ENCODE results near the gene TRPV3. TPM values are rescaled to one million over a fixed set of nuclear protein-coding genes. Genes with fewer than 3 reads are reported as not detected.

TRPV3 gene
- total RNA-seq, 1 donor from 2014 or later: 0.11 TPM

DNA sequence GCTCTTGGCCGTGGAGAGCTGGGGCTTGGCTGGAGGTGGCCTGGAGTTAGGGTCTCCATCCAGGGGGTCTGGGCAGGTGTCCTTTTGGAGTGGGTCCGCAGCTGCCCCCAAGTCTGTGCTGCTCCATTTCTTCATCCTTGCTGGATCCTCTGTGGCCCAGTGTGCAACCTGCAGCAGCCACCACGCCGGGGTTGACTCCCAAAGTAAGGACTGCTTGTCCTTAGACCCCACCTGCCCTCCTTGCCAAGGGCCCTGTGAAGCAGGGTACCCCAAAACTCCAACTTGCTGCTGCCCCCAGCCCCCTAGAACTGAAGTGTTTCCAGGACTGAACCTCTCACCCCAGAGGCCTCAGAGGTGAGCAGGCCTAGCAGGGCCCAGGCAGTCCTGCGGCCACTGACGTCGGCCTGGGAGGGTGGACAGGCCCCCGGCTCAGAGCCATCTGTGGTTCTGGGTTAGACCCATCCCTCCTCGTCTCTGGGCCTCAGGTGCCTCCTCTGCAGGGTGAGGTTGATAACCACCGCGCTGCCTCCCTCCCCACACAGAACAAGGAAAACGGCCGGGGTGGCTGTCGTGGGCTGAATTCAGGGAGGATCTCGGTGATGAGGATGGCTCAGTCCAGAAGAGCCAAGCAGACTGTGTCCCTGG, 34.7 kb upstream of the TRPV3 start:
- H3K4me3 ChIP-seq: no peak overlapping the region
- no peaks in the 10 kb centered on the region for H3K9me3 ChIP-seq
- no peaks in the 10 kb centered on the region for H3K27me3 ChIP-seq
- H3K4me1 ChIP-seq: no peaks in the 10 kb centered on the region
- peaks cover 13 to 31% of the 10 kb centered on the region in 2 donors for H3K36me3 ChIP-seq
- no peak for TF ChIP-seq CTCF (IDR thresholded peaks at IDR 0.05)
- intact Hi-C loops (cut with DNase I): no loop called here
- no peak for DNase-seq (ENCODE audit: low spot score in 2 of 2)
- no peak overlapping the region for H3K27ac ChIP-seq

GRCh38 chr17:3590768-3591167, 33.2 kb upstream of the TRPV3 start:
- H3K4me3 ChIP-seq: no peak overlapping the region
- DNase-seq (ENCODE audit: low spot score in 2 of 2): no peak
- peaks cover 19 to 42% of the 10 kb centered on the region in 2 donors for H3K36me3 ChIP-seq
- no peaks in the 10 kb centered on the region for H3K9me3 ChIP-seq
- no peaks in the 10 kb centered on the region for H3K27me3 ChIP-seq
- no peak for TF ChIP-seq CTCF (IDR thresholded peaks at IDR 0.05)
- H3K27ac ChIP-seq: no peak overlapping the region
- no peaks in the 10 kb centered on the region for H3K4me1 ChIP-seq
- intact Hi-C loops (cut with DNase I): no loop called here

GRCh38 chr17:3590231-3590630, 32.6 kb upstream of the TRPV3 start:
- no peak for TF ChIP-seq CTCF (IDR thresholded peaks at IDR 0.05)
- intact Hi-C loops (cut with DNase I): no loop called here

DNA sequence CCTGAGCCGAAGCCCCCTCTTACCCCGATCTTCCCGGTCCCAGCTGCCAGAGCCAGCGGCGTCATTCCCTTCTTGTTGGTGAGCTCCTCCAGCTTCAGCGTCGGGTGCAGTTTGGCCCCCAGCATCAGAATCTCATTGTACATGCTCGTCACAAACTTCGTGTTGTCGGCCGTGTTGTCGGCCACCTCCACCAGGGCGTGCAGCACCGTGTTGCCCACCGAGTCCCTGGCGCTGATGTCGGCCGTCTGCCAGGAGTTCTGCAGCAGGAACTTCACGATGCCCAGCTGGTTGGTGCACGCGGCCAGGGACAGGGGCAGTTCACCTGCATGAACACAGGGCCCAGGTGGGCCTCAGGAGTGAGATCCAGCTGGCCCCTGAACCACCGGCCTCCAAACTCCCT, 32.2 kb upstream of the TRPV3 start:
- Histone ChIP-seq H3K4me3 (no peak overlapping the region), H3K4me1 (no peaks in the 10 kb centered on the region), H3K27me3 (no peaks in the 10 kb centered on the region), H3K36me3 (peaks cover 23 to 48% of the 10 kb centered on the region in 2 donors), H3K27ac (no peak overlapping the region), H3K9me3 (no peaks in the 10 kb centered on the region)
- intact Hi-C loops (cut with DNase I): no loop called here
- no peak for TF ChIP-seq CTCF (IDR thresholded peaks at IDR 0.05)
- DNase-seq (ENCODE audit: low spot score in 2 of 2): no peak

More at GRCh38 chr17:3590231-3590630, 32.6 kb upstream of the TRPV3 start:
- H3K27ac ChIP-seq: no peak overlapping the region
- H3K36me3 ChIP-seq: peaks cover 23 to 48% of the 10 kb centered on the region in 2 donors
- no peaks in the 10 kb centered on the region for H3K9me3 ChIP-seq
- DNase-seq (ENCODE audit: low spot score in 2 of 2): no peak
- no peak overlapping the region for H3K4me3 ChIP-seq
- no peaks in the 10 kb centered on the region for H3K27me3 ChIP-seq
- no peaks in the 10 kb centered on the region for H3K4me1 ChIP-seq

DNA sequence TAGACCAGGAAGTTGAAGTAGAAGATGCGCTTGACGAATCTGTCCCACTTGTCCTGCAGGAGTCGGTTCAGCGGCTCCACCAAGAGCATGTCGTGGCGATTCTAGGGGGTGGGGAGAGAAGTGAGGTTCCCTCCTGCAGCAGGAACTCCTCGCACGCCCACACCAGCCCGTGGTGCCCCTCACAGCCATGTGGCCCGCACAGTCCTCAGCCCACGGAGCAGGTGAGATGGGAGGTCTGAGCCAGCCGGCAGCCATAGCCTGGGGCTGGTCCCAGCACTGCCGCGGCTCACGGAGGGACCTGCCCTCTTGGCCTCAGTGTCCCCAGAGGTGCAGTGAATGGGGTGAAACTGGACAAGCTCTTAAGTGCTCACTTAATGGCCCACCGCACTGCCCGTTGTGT, 28.2 kb upstream of the TRPV3 start:
- Histone ChIP-seq H3K27ac (no peak overlapping the region), H3K27me3 (no peaks in the 10 kb centered on the region), H3K9me3 (no peaks in the 10 kb centered on the region), H3K4me3 (no peak overlapping the region), H3K4me1 (no peaks in the 10 kb centered on the region), H3K36me3 (peaks cover 25 to 39% of the 10 kb centered on the region in 2 donors)
- TF ChIP-seq CTCF (IDR thresholded peaks at IDR 0.05): no peak
- no peak for DNase-seq (ENCODE audit: low spot score in 2 of 2)
- intact Hi-C loops (cut with DNase I): no loop called here

- no peak for TF ChIP-seq CTCF (IDR thresholded peaks at IDR 0.05)
- H3K4me1 ChIP-seq: no peaks in the 10 kb centered on the region
- intact Hi-C loops (cut with DNase I): no loop called here
Observed at GRCh38 chr17:3583456-3583855, 25.8 kb upstream of the TRPV3 start.

More at GRCh38 chr17:3583456-3583855, 25.8 kb upstream of the TRPV3 start:
- peaks cover 18 to 31% of the 10 kb centered on the region in 2 donors for H3K36me3 ChIP-seq
- DNase-seq (ENCODE audit: low spot score in 2 of 2): no peak
- no peak overlapping the region for H3K4me3 ChIP-seq
- no peak overlapping the region for H3K27ac ChIP-seq
- no peaks in the 10 kb centered on the region for H3K27me3 ChIP-seq
- H3K9me3 ChIP-seq: no peaks in the 10 kb centered on the region
